ENCODE results near the gene ARNT2. TPM values are rescaled to one million over a fixed set of nuclear protein-coding genes. Genes with fewer than 3 reads are reported as not detected.

The ARNT2 gene
- total RNA-seq, 1 donor from 2014 or later = 9.1 TPM

GRCh38 chr15:80580536-80581260 is 176.5 kb downstream of the ARNT2 start:
- TF ChIP-seq, protein P1, sequence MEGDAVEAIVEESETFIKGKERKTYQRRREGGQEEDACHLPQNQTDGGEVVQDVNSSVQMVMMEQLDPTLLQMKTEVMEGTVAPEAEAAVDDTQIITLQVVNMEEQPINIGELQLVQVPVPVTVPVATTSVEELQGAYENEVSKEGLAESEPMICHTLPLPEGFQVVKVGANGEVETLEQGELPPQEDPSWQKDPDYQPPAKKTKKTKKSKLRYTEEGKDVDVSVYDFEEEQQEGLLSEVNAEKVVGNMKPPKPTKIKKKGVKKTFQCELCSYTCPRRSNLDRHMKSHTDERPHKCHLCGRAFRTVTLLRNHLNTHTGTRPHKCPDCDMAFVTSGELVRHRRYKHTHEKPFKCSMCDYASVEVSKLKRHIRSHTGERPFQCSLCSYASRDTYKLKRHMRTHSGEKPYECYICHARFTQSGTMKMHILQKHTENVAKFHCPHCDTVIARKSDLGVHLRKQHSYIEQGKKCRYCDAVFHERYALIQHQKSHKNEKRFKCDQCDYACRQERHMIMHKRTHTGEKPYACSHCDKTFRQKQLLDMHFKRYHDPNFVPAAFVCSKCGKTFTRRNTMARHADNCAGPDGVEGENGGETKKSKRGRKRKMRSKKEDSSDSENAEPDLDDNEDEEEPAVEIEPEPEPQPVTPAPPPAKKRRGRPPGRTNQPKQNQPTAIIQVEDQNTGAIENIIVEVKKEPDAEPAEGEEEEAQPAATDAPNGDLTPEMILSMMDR (conservative IDR thresholded peaks at IDR 0.05; ENCODE audit: low read depth, low read length) = no peak
- no peak for DNase-seq (ENCODE audit: low read depth)
- H3K4me3 ChIP-seq (ENCODE audit: low read depth, low read length) = no peak overlapping the region

- no peak for DNase-seq (ENCODE audit: low read depth)
- no peak overlapping the region for H3K4me3 ChIP-seq (ENCODE audit: low read depth, low read length)
- TF ChIP-seq, protein P1 (conservative IDR thresholded peaks at IDR 0.05; ENCODE audit: low read depth, low read length) = no peak
Observed at GRCh38 chr15:80581976-80582375, 177.8 kb downstream of the ARNT2 start.

GRCh38 chr15:80582816-80583423 is 178.7 kb downstream of the ARNT2 start:
- DNase-seq (ENCODE audit: low read depth) = no peak
- TF ChIP-seq, protein P1 (conservative IDR thresholded peaks at IDR 0.05; ENCODE audit: low read depth, low read length) = no peak
- H3K4me3 ChIP-seq (ENCODE audit: low read depth, low read length) = no peak overlapping the region

GRCh38 chr15:80584561-80584964 is 180.4 kb downstream of the ARNT2 start:
- no peak overlapping the region for H3K4me3 ChIP-seq (ENCODE audit: low read depth, low read length)
- TF ChIP-seq, protein P1 (conservative IDR thresholded peaks at IDR 0.05; ENCODE audit: low read depth, low read length) = no peak
- no peak for DNase-seq (ENCODE audit: low read depth)

DNA sequence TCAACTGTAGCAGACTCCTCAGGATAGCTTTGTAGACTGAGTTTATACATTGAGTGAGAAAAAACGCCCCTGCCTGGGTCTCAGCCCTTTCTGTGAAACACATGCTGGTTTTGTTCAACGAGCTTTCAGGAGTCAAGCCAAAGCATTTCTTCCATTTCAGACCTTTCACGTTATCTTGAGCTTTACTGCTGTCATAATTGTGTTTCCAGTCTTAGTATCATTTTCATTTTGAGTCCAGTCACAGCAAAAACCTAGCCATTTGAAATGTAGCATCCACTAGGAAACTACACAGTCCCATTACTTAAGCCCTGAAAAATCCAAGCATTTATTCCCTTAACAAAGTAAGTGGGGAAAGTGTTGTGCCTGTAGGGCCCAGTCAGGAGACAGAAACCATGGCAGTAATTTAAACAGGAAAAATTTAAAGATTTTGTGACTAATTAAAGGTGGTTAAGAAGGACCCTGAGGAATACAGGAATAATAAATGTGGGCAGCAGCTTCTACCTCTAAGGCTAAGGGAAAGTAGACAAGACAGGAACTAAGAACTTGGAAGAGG is 180.9 kb downstream of the ARNT2 start:
- no peak overlapping the region for H3K4me3 ChIP-seq (ENCODE audit: low read depth, low read length)
- TF ChIP-seq, protein P1 (conservative IDR thresholded peaks at IDR 0.05; ENCODE audit: low read depth, low read length) = no peak
- no peak for DNase-seq (ENCODE audit: low read depth)

- no peak overlapping the region for H3K4me3 ChIP-seq (ENCODE audit: low read depth, low read length)
- TF ChIP-seq, protein P1 (conservative IDR thresholded peaks at IDR 0.05; ENCODE audit: low read depth, low read length) = no peak
- no peak for DNase-seq (ENCODE audit: low read depth)
Observed at GRCh38 chr15:80585544-80586018, 181.4 kb downstream of the ARNT2 start.

Measured in epithelial cell of proximal tubule (primary cell).